Measurements from ENCODE around the gene PTPRR. TPM values are rescaled to one million over a fixed set of nuclear protein-coding genes. Genes with fewer than 3 reads are reported as not detected.

Gene PTPRR
- total RNA-seq, 1 donor from 2014 or later = 1.4 TPM

DNA sequence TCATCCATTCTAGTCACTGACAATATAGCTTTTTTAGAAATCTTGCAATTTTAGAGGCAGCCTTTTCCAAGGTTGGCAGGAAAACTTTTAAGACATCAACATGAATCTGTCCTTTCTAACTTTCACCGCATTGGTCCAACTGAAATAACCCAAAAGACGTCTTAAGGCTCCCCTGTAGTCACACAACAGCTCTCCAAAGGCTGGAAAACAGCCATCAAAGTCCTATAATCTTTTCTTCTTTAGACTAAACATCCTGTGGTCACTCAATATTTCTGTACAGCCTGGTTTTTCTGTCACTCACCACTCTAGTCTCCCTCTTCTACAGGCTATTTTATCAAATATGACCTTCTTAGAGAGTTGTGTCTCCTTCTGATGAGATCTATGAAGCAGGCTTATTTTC is 278.8 kb downstream of the PTPRR start:
- H3K9me3 Mint-ChIP-seq (ENCODE audit: unreplicated experiment) = no peaks in the 10 kb centered on the region
- Histone ChIP-seq H2AFZ (ENCODE audit: low read depth, low read length) (no peak overlapping the region), H3K4me1 (ENCODE audit: insufficient read depth, low read length) (peaks cover 22% of the 10 kb centered on the region), H3K4me2 (ENCODE audit: low read length) (no peak overlapping the region), H3K27me3 (ENCODE audit: insufficient read depth, low read length) (no peaks in the 10 kb centered on the region), H3K36me3 (ENCODE audit: insufficient read depth, low read length) (no peaks in the 10 kb centered on the region), H3K4me3 (ENCODE audit: insufficient read depth, low read depth, low read length) (no peak overlapping the region), H3K9me3 (ENCODE audit: insufficient read depth, low read depth, low read length) (no peaks in the 10 kb centered on the region), H3K9ac (ENCODE audit: low read length) (no peak overlapping the region), H3K79me2 (ENCODE audit: insufficient read depth, low read length) (no peaks in the 10 kb centered on the region), H3K27ac (ENCODE audit: low read depth, low read length) (no peak overlapping the region), H4K20me1 (ENCODE audit: insufficient read depth, low read length) (no peaks in the 10 kb centered on the region)
- FAIRE-seq = no peak
- TF ChIP-seq EZH2 (IDR thresholded peaks at IDR 0.05; ENCODE audit: insufficient read depth, low read length) = no peak
- TF ChIP-seq, protein P1, sequence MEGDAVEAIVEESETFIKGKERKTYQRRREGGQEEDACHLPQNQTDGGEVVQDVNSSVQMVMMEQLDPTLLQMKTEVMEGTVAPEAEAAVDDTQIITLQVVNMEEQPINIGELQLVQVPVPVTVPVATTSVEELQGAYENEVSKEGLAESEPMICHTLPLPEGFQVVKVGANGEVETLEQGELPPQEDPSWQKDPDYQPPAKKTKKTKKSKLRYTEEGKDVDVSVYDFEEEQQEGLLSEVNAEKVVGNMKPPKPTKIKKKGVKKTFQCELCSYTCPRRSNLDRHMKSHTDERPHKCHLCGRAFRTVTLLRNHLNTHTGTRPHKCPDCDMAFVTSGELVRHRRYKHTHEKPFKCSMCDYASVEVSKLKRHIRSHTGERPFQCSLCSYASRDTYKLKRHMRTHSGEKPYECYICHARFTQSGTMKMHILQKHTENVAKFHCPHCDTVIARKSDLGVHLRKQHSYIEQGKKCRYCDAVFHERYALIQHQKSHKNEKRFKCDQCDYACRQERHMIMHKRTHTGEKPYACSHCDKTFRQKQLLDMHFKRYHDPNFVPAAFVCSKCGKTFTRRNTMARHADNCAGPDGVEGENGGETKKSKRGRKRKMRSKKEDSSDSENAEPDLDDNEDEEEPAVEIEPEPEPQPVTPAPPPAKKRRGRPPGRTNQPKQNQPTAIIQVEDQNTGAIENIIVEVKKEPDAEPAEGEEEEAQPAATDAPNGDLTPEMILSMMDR (IDR thresholded peaks at IDR 0.05; ENCODE audit: insufficient read depth, low read depth, low read length) = no peak
- H3K36me3 Mint-ChIP-seq (ENCODE audit: low read depth, unreplicated experiment) = no peaks in the 10 kb centered on the region
- H3K4me3 Mint-ChIP-seq (ENCODE audit: unreplicated experiment) = no peak overlapping the region
- DNase-seq (ENCODE audit: low read depth) = no peak
- H3K4me1 Mint-ChIP-seq (ENCODE audit: low read depth, unreplicated experiment) = peaks cover 39% of the 10 kb centered on the region
- no peak overlapping the region for H3K27ac Mint-ChIP-seq (ENCODE audit: unreplicated experiment)
- no peaks in the 10 kb centered on the region for H3K27me3 Mint-ChIP-seq (ENCODE audit: low read depth, unreplicated experiment)

DNA sequence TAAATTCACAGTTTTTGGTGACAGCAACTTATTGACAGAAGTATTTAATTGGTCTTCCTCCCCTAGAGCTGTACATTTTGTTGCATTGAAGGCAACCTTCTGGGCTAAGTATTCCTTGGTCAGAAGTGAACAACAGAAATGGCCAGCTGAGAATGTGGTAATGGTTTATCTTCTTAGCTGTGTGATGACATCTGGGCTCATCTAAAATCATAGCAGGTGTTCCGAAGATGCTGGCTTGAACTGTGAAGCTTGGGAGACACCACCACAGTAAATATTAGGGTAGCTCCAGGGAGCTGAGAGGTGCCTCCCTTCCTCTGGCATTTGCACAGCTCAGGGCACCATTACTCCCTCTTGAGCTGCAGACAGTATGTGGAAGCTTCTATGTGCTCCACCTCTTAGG is 279.6 kb downstream of the PTPRR start:
- Histone ChIP-seq H3K27ac (ENCODE audit: low read depth, low read length) (no peak overlapping the region), H4K20me1 (ENCODE audit: insufficient read depth, low read length) (no peaks in the 10 kb centered on the region), H3K79me2 (ENCODE audit: insufficient read depth, low read length) (no peaks in the 10 kb centered on the region), H3K27me3 (ENCODE audit: insufficient read depth, low read length) (no peaks in the 10 kb centered on the region), H3K4me3 (ENCODE audit: insufficient read depth, low read depth, low read length) (no peak overlapping the region), H3K9me3 (ENCODE audit: insufficient read depth, low read depth, low read length) (no peaks in the 10 kb centered on the region), H3K9ac (ENCODE audit: low read length) (no peak overlapping the region), H2AFZ (ENCODE audit: low read depth, low read length) (no peak overlapping the region), H3K4me2 (ENCODE audit: low read length) (no peak overlapping the region), H3K36me3 (ENCODE audit: insufficient read depth, low read length) (no peaks in the 10 kb centered on the region), H3K4me1 (ENCODE audit: insufficient read depth, low read length) (peaks cover 14% of the 10 kb centered on the region)
- Mint-ChIP-seq H3K4me3 (ENCODE audit: unreplicated experiment) (no peak overlapping the region), H3K36me3 (ENCODE audit: low read depth, unreplicated experiment) (no peaks in the 10 kb centered on the region), H3K9me3 (ENCODE audit: unreplicated experiment) (no peaks in the 10 kb centered on the region), H3K4me1 (ENCODE audit: low read depth, unreplicated experiment) (peaks cover 31% of the 10 kb centered on the region), H3K27me3 (ENCODE audit: low read depth, unreplicated experiment) (no peaks in the 10 kb centered on the region), H3K27ac (ENCODE audit: unreplicated experiment) (no peak overlapping the region)
- FAIRE-seq = no peak
- TF ChIP-seq, protein P1 (IDR thresholded peaks at IDR 0.05; ENCODE audit: insufficient read depth, low read depth, low read length) = no peak
- TF ChIP-seq EZH2 (IDR thresholded peaks at IDR 0.05; ENCODE audit: insufficient read depth, low read length) = no peak
- DNase-seq (ENCODE audit: low read depth) = no peak

DNA sequence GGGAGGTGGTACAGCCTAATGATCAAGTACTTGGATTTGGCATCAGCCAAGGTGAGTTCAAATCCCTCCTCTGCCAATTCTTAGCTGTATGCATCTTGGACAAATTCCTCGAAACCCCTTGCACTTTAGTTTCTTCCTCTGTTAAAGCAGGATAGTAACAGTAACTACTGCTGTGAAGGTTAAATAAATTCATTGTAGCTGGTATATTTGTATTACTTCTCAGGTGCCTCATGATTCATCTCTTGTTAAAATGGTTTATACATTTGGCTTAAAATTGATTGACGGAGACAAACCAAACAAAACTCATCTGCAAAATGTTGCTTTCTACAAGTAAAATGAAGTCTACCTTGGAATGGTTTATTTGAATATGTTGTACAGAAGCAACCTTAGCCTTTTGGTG is 281.0 kb downstream of the PTPRR start:
- peak; percentile 58 for FAIRE-seq
- no peaks in the 10 kb centered on the region for H3K9me3 Mint-ChIP-seq (ENCODE audit: unreplicated experiment)

More for the DNA sequence above, 281.0 kb downstream of the PTPRR start:
- Mint-ChIP-seq H3K4me1 (ENCODE audit: low read depth, unreplicated experiment) (peaks cover 18% of the 10 kb centered on the region), H3K36me3 (ENCODE audit: low read depth, unreplicated experiment) (no peaks in the 10 kb centered on the region), H3K27ac (ENCODE audit: unreplicated experiment) (no peak overlapping the region), H3K4me3 (ENCODE audit: unreplicated experiment) (no peak overlapping the region), H3K27me3 (ENCODE audit: low read depth, unreplicated experiment) (no peaks in the 10 kb centered on the region)
- Histone ChIP-seq H3K79me2 (ENCODE audit: insufficient read depth, low read length) (no peaks in the 10 kb centered on the region), H4K20me1 (ENCODE audit: insufficient read depth, low read length) (no peaks in the 10 kb centered on the region), H3K27ac (ENCODE audit: low read depth, low read length) (no peak overlapping the region), H3K4me3 (ENCODE audit: insufficient read depth, low read depth, low read length) (no peak overlapping the region), H3K4me2 (ENCODE audit: low read length) (no peak overlapping the region), H3K27me3 (ENCODE audit: insufficient read depth, low read length) (no peaks in the 10 kb centered on the region), H2AFZ (ENCODE audit: low read depth, low read length) (no peak overlapping the region), H3K36me3 (ENCODE audit: insufficient read depth, low read length) (no peaks in the 10 kb centered on the region), H3K9ac (ENCODE audit: low read length) (no peak overlapping the region), H3K9me3 (ENCODE audit: insufficient read depth, low read depth, low read length) (no peaks in the 10 kb centered on the region), H3K4me1 (ENCODE audit: insufficient read depth, low read length) (peaks cover under 1% of the 10 kb centered on the region)
- TF ChIP-seq, protein P1 (IDR thresholded peaks at IDR 0.05; ENCODE audit: insufficient read depth, low read depth, low read length) = no peak
- no peak for TF ChIP-seq EZH2 (IDR thresholded peaks at IDR 0.05; ENCODE audit: insufficient read depth, low read length)
- no peak for DNase-seq (ENCODE audit: low read depth)
